Activated gamma-delta T cell (primary cell): ENCODE results near the gene CCDC178.
A peak's percentile ranks its signal among the peaks of the same experiment; 100 is the strongest.
"Not testable (repeated sequence)": the region's sequence is repeated elsewhere in the genome, so short reads cannot be mapped to it uniquely, and the experiment has no call there.

Source experiments
- DNase-seq: peaks from one replicate; lab custom pipeline; 2025; lab: John Stamatoyannopoulos, UW

Gene CCDC178

GRCh38 chr18:33231474-33232317 lies 208.8 kb downstream of the CCDC178 start:
- DNase-seq = no peak

- no peak for DNase-seq
Observed at GRCh38 chr18:33212363-33212762, 228.2 kb downstream of the CCDC178 start.

- DNase-seq = no peak
Observed at GRCh38 chr18:33210575-33211189, 229.8 kb downstream of the CCDC178 start.

- no peak for DNase-seq
Observed at GRCh38 chr18:33205777-33206176, 234.7 kb downstream of the CCDC178 start.

DNA sequence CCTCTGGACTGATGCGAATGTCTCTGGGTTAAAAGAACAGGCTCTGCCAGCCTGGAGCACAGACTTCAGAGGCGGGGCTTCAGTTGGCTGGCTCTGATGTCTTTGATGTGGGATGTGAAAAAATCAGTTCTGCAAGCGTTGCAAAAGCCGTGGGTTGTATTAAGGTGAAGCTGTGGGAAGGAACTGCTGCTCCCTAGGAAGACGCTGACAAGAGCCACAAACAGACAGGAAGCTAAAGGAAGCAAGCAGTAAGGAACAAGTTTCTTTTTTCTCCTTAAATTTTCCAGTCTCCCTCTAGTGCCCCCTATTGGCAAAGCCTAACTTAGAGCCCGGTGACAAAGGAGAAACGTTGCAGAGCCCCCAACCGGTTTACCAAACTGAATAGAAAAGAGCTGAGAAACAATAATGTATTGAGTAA lies 239.0 kb downstream of the CCDC178 start:
- no peak for DNase-seq

- no peak for DNase-seq
Observed at GRCh38 chr18:33195795-33196194, 244.7 kb downstream of the CCDC178 start.

- DNase-seq = no peak
Observed at GRCh38 chr18:33194793-33195192, 245.7 kb downstream of the CCDC178 start.

DNA sequence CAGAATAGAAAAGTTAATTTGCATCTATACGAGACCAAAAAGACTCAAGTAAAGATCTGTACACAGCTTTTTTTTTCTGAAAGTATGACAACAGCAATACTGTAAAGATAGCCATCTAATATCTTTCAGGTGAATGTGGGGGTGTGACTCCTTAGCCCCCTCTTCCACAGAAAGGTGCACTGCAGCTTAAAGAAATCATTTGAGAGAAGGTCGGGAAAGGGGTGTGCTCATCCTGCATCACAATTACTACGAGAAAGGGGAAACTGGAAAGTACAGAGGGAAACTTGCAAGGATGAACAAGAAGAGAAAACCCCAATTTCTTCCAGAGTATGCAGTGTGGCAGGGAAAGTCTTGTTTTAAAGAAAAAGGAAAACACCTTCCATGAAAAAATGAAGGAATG lies 255.6 kb downstream of the CCDC178 start:
- DNase-seq = no peak

DNA sequence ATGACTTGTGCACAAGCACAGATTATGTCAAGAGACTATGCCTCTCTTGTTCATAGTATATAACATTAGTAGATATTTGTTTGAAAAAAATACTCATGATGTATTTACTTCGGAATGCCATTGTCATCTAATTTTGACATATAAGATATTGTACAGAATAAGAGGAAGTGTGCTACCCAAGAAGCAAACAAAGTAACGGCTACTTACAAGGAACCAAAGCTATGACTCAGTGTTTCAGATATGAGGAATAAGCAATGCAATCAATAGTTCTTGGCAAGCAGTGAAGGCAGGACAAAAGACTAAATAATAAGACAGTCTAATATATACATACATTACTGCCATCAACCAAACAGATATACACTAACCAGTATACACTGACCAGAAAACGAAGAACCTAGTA lies 256.3 kb downstream of the CCDC178 start:
- DNase-seq = no peak

- DNase-seq = no peak
Observed at GRCh38 chr18:33183136-33183535, 257.4 kb downstream of the CCDC178 start.

GRCh38 chr18:33181016-33181415 lies 259.5 kb downstream of the CCDC178 start:
- no peak for DNase-seq

DNA sequence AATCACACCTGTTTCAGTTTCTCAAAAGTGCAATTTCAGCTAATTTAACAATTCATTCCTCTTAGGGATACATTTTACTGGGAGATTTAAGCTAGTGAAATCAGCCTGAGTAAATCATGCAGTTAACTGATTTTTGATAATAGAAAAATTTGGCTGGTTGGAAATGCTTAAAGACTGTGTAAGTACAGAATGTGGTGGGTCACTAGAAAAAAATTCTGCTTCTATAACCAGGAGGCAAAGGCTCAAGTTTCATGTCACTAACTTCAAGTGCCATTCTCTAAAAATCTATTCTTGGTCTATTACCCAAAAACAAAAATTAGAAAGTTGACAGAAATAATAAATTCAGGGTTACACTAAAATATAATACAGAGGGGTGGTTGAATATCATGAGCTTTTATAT lies 271.3 kb downstream of the CCDC178 start:
- DNase-seq = no peak

GRCh38 chr18:33164121-33164520 lies 276.4 kb downstream of the CCDC178 start:
- DNase-seq = not testable (repeated sequence)

DNA sequence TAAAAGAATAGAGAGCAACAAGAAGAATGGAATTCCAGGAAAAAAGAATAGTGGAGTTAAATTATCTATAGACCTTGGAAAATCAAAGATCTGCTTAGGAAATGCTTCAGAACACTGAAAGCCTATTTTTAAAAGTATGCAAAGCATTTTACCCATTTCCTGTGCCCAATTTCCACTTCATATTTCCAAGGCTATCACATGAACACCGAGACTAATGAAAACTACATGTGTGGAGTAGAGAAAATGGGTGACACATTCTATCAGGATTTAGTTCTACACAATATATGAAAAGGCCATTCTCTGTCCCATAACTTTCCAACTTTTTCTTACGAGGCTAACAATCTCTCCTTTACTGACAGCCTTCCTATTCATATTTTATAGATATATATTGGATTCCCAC lies 279.4 kb downstream of the CCDC178 start:
- no peak for DNase-seq

- no peak for DNase-seq
Observed at GRCh38 chr18:33159151-33159550, 281.4 kb downstream of the CCDC178 start.

DNA sequence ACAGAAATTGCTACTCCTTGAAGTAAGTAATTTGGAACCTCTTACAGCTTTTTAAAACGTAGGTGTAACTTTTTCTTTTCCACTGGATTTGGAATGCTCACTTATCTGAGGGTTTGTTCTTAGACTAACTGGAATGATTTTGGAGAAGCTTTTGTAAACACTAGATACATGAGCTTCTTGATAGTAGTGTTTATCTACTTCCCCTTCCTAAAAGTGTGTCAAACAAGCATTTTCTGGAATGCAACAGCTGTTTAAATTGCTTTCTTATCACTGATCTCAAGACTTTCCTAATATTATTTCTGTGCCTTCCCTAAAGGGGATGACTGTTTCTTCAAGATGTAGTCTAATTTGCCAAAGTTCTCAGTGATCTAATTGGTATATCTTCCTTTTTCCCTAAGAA lies 282.6 kb downstream of the CCDC178 start:
- DNase-seq = no peak

GRCh38 chr18:33156906-33157470 lies 283.5 kb downstream of the CCDC178 start:
- DNase-seq = no peak

- DNase-seq = no peak
Observed at GRCh38 chr18:33154049-33154448, 286.5 kb downstream of the CCDC178 start.

DNA sequence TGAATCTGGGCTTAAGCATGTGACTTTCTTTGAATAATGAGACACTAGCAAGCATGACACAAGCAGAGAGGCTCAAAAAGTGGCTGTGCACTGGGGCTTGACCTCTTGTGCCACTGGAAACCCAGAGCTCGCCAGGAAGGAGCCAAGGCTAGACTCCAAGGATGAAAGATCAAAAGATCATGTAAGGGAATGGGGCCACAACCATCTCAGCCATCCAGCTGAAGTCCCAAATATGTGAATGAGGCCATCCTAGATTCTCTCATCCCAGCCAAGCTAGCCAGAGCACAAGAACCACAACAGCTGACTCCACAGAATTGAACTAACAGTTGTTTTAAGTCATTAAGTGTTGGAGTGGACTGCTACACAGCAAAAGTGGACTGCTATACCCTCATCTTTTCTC lies 288.1 kb downstream of the CCDC178 start:
- no peak for DNase-seq

DNA sequence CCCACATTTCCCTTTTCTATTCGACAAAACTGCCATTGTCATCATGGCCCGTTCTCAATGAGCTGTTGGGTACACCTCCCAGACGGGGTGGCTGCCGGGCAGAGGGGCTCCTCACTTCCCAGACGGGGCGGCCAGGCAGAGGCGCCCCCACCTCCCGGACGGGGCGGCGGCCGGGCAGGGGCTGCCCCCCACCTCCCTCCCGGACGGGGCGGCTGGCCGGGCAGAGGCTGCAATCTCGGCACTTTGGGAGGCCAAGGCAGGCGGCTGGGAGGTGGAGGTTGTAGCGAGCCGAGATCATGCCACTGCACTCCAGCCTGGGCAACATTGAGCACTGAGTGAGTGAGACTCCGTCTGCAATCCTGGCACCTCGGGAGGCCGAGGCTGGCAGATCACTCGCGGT lies 292.7 kb downstream of the CCDC178 start:
- peak; percentile 6 for DNase-seq

DNA sequence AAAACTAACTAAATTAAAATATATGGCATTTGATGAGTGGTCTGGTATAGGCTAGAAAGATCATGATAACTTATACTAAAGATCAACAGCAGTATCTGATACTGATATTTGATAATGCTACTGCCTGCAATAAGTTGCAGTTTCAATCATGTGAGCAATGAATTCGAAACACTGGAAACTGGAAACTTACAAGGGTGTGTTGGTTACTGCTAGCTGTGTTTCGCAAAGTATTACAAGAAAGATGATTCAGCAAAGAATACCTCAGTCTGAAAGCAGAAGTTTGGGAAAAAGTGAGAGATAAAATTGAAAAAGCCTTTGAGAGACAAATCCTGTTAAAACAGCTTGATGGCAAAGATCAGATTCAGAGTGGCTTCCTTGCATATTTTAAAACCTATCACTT lies 294.5 kb downstream of the CCDC178 start:
- no peak for DNase-seq

DNA sequence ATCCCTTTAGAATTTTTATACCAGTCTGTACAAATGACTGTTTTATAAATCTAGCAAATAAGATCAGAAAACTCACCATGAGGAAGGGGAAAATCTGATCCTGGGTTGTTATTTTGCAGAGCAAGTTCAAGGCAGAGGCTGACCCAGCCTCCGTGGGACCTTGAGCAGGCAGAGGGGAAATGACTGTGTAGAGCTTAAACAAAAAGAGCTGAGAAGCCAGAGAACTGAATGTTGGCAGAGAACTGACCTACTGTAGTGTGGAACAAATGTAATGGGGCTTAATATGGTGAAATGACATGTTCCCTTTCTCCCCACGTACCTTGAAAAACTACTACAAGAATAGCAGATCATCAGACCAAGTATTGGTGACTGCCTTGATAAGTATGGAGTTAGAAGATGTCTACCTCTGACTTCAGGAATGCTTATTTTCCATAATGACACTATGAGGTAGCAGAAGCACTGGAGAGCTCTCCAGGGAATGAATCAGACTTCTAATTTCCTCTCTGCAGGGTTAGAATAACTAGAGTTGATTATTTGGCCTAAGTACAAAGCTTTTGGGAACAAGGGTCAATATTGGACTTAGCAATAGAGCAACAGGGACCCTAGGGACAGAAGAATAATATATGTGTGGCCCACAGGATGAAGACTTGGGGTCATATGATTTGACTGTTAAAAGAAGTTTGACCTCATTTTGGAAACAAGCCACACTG lies 304.4 kb downstream of the CCDC178 start:
- no peak for DNase-seq

- no peak for DNase-seq
Observed at GRCh38 chr18:33132657-33133056, 307.9 kb downstream of the CCDC178 start.
